KBM-7 (cell line): ENCODE measurements around the gene IGF2R.
"Not testable (repeated sequence)": the region's sequence is repeated elsewhere in the genome, so short reads cannot be mapped to it uniquely, and the experiment has no call there.

ENCODE experiments used
- DNase-seq: peaks from one replicate; pipeline ENCODE4 v3.0.0-alpha.2; 2015
- in situ Hi-C: fragments of 300-500 bp; cut with MboI; formaldehyde crosslinking; loops from 2 replicates; pipeline ENCODE4 v1.14.3; 2020; ENCODE audit warnings: low sequenced_read_pairs, low pct_unique_long_range_greater_than_20kb, mixed read lengths

Gene IGF2R

DNA sequence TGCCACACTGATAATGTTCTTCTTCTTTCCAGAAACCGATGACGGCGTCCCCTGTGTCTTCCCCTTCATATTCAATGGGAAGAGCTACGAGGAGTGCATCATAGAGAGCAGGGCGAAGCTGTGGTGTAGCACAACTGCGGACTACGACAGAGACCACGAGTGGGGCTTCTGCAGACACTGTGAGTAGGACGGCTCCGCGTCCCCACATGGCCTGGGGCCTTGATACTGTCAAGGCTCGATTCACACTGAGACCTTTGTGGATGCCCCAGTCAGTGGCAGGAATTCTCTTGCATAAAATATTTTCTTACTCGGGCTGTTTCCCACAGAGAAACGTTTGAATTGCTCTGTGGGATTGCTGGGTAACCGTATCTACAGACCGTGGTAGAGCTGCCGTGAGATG is 111.2 kb downstream of the IGF2R start:
- no peak for DNase-seq
- in situ Hi-C loops = no loop called here

DNA sequence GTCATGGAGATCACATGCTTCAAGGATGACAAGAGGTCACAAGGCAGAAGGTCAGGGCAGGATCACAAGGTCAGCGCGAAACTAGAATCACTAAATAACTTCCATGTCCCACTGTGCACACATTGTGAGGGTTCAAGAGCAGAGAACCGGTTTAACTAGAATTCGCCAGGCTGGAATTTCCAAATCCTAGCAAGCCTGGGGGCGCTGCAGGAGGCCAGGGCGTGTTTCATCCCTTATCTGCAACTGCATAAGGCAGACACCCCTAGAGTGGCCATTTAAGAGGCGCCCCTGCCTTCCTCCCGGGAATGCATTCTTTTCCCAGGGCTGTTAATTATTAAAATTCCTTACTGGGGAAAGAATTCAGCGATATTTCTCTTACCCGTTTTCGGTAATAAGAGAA is 112.5 kb downstream of the IGF2R start:
- DNase-seq = no peak
- in situ Hi-C loops = no loop called here

DNA sequence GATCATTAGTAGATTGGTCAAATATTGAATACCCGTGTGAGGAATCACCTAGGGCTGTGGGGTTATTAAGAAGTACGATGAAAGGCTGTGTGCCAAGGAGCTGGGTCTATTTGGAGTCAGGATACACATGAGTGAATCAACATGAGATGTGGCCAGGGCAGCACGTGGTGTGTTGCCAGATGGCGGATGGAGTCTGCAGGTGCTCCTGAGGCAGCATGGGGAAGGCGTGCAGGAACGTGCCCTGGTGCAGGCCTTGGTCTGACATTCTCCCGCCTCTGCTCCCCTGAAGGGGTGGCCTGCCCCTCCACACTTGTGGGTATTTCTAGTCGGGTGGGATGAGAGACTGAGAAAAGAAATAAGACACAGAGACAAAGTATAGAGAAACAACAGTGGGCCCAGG is 113.7 kb downstream of the IGF2R start:
- in situ Hi-C loops = no loop called here
- no peak for DNase-seq

DNA sequence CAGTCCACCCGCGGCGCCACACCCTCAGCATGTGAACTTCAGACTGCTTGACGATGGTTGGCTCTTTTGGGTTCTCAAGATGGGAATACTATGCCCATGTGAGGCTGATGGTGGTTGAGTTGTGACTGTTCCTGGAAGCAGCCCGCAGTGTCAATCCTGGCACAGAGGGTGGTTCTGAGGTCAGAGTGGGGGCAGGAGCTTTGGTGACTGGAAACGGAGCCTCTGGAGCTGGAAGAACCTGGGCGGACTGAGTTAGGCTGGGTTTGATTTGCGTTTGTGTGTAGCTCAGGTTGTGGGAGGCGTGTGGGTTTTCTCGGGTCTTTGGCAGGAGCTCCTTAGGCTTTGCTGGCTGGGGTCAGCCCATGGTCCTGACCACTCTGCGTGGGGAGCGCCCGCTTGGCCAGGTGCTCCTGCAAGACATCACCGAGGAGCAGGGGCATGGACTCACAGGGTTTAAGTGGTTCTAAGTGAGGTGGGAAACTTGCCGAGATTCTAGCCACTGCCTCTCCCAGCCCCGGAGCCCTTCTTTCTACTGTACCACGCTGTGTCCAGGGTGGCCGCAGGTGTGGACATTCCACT is 115.4 kb downstream of the IGF2R start:
- in situ Hi-C loops = no loop called here
- no peak for DNase-seq

DNA sequence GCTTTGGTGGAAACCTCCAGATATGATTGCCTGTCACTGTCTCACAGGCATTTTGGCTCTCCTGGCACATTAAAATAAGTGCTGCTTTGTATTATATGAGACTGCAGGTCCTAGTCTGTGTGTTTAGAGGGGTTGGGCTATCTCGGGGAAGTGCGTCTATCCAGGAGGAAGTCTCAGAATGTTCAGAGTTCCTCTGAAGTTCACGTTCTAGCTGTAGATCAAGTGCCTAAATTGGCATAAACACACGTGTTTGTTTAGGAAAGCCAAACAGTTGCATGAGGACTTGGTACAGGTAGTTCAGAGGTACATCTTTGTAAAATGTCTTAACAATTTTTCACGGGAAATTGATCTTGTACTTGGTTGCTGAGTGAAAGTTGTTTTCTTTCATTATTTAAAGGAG is 116.3 kb downstream of the IGF2R start:
- no peak for DNase-seq
- in situ Hi-C loops = no loop called here

DNA sequence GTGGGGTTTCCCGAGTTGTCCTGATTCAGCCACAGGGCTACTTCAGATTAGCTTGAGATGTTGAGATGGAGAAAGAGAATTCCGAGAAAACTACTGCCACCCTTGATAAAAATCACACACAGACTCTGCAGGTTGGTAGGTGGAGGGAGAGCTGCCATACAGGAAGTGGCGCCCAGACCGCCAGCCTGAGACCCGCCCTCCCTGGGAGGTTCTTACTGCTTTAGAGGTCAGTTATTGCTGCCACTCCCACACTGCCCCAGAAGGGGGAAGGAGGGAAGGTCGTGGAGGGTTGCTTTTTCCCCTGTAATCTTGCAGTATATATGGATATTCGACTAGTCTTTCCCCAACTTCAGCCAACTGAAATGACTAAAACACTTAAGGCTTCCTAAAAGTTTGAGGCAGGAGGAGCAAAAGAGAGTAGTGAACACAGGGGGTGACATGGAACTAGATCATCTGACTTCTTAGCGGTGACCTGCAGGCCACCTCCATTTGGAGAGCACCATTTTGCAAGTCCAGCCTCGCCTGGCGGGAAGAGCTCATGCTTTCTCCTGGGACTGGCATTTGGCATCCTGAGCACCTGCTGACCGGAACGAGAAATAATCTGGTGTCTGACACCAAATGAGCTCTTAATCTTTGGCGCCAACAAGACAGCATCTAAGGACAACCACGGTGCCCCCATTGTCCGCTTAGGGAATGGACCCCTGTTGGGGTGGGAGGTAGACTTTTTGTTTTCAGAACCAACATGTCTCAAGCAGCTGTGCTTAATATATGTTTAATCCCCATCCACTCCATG is 117.0 kb downstream of the IGF2R start:
- in situ Hi-C loops = no loop called here
- no peak for DNase-seq

DNA sequence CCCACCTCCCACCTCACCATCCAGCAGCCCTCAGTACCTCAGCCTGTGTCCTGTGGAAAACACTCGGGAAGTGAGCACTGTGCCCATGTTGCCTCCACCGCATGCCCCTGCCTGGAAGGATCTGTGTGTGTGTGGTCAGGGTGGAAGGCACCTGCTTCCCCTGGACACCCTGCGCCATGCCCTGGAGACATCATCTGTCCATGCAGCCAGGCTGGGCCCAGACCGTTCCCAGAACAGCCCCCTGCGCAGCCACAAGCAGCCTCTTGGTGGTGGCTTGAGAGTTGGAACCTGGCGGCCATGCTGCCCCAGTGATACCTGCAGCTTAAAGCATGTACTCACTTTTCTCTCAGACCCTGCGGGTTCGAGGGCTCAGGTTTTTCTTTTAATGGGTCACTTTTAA is 117.9 kb downstream of the IGF2R start:
- in situ Hi-C loops = no loop called here
- no peak for DNase-seq

DNA sequence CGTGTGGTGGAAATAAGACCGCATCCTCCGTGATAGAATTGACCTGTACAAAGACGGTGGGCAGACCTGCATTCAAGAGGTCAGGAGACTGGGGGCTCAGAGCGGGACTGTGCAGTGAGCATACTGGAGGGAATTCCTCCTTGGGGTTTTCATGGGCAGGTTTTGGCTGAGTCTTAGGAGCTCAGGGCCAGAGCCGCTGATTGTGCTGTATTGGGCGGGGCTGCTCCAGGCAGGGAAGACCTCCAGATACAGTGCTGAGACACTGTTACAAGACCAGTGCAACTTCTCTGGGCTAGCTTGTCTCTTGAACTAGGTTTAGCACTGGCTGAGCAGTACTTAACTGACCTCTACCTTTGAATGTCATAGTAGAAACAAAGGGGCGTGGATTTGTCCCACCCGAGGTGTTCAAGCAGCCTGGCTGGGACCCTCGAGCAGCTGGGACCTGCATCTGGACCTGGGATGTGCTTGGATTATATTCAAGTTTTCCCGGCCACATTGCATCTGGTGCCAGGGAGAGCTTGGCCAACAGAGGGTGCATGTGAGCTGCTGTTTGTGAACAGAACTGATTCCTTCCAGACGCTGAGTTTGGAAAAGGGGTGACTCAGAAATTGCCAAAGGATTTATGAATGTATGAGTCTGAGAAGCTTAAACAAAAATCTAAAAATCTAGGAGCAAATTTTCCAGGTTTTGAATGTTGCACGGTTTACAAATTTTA is 119.3 kb downstream of the IGF2R start:
- peak; percentile 24 for DNase-seq
- in situ Hi-C loops = no loop called here

DNA sequence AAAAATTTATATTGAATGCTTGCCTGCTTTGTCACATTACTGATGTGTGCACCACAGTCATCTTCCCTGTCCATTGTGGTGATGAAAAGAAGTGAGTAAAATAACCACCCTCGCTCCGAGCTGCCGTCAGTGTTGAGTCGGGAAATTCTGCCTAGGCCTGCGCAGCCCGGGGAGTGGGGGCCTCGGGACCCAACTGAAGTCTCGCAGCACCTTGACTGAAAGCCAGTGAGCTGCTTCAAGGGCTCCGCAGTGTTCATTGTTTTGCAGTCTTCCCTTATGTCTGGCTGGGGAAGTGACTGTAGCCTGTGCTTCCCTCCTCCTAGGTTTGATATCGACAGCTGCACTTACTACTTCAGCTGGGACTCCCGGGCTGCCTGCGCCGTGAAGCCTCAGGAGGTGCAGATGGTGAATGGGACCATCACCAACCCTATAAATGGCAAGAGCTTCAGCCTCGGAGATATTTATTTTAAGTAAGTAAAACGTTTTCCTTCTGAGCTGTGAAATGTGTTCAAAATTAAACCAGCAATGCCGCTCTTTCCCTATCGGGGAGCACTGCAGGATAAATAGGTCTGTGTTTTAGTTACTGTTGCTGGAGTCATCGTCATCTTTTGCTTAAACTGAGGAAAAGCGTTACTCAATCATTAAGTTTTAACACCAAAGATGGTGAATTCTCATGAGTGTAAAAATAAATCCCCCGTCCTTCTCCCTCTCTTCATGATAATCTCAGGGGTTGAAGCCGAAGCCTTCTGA is 120.1 kb downstream of the IGF2R start:
- in situ Hi-C loops = no loop called here
- DNase-seq = no peak

DNA sequence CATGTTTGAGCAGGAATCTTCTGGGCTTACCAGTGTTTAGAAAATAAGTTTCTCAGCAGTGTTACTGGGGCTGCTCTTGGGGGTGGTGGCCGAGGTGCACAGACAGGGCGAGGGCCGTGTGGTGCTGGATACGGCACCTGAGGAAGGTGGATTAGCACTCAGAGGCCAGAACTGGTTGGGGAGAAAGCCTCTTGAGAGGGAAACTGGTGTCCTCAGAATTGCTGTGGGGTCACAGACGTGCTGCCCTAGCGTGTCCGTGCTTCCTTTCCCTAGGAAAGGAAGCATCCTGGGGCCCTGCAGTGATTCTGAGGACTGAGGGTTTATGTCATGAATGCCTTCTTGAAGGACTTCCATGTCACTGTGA is 120.6 kb downstream of the IGF2R start:
- in situ Hi-C loops = no loop called here
- DNase-seq = no peak

DNA sequence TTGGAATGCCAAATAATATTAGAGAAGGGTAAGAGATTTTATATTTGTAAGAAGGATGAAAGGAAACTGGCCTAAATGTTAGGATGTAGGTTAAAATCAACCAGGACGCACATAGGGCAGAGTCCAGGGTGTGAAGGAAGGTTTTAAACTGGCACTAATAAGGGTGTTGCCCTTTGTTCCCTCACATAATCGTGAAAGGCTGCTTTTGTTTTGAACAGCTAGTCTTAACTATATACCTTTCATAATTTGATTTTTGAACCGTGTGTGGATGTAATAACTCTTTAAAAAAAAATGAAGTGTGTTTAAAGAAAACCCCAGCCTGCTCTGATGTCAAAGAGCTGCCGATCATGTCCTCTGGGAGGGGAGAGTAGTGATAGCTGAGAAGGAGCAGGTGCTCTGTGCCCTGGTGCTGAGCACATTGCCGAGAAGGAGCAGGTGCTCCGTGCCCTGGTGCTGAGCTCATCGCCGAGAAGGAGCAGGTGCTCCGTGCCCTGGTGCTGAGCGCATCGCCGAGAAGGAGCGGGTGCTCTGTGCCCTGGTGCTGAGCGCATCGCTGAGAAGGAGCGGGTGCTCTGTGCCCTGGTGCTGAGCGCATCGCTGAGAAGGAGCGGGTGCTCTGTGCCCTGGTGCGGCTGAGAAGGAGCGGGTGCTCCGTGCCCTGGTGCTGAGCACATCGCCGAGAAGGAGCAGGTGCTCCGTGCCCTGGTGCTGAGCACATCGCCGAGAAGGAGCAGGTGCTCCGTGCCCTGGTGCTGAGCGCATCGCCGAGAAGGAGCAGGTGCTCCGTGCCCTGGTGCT is 121.8 kb downstream of the IGF2R start:
- in situ Hi-C loops, DNase-seq: not testable (repeated sequence)

DNA sequence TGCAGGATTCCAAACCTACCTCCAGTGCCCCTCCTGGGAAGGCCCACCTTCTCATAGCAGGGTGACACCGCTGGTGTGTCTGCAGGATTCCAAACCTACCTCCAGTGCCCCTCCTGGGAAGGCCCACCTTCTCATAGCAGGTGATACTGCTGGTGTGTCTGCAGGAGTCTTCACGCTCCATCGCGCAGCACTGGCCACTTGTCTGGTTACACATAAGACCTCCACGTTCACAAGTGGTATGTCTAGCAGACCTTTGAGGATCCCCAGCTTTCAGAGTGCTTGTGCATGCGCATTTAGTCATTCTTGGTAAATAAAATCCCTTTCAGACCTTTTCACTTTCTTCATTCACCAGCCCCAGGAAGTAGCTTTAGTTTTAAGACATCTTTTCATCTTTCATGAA is 123.3 kb downstream of the IGF2R start:
- in situ Hi-C loops, DNase-seq: not testable (repeated sequence)

DNA sequence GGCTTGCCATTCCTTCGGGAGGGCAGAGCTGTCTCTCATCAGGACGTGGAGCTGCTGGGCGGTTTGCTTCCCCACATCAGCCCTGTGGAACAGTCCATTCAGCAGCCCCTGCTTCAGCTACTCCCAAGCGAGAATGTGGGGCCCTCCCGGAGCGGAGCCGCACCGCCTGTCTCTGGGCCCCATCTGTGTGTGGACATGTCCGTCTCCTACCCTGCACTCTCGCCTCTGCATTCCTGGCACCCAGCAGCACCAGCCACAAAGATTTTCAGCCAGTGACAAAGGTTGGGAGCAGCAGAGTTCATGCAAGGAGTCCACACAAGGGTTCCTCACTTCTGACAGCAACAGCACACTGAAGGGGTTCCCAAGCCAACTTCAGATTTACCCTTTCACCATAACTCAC is 123.7 kb downstream of the IGF2R start:
- in situ Hi-C loops = no loop called here
- no peak for DNase-seq

DNA sequence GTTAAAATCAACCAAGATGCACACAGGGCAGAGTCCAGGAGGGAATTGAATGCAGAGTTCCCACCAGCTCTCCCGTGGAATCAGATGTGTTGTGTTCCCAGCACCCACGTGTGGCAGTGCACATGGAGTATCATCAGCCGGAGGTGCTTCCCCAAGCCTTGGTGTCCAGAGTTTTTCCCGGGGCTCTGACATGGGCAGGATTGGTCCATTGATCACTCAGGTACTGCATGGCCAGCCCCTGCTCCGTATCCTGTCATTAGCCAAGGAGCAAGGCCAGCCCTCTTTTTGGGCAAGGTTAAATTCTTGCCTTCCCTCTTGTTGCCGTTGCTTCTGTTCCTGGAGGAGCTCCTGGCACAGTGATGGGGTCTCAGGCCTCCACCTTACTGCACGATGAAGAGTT is 124.2 kb downstream of the IGF2R start:
- no peak for DNase-seq
- in situ Hi-C loops = no loop called here

DNA sequence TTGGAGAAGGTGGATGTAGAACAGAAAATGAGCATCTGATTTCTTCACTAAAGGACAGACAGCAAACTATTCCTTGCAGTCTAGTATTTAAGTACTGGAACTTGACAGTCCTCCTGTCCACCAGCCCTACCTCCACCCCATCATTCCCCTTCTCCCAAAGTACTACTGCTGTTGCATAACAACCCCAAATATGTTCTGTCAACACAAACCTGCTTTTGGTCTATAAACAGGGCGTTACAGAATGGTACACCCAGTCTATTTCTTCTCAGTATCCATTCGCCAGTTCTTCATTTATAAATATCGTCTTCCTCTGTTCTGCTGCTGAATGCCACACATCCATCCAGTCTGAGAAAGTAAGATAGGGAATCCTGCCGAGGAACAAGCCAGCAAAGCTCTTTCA is 125.1 kb downstream of the IGF2R start:
- in situ Hi-C loops = no loop called here
- DNase-seq = no peak

DNA sequence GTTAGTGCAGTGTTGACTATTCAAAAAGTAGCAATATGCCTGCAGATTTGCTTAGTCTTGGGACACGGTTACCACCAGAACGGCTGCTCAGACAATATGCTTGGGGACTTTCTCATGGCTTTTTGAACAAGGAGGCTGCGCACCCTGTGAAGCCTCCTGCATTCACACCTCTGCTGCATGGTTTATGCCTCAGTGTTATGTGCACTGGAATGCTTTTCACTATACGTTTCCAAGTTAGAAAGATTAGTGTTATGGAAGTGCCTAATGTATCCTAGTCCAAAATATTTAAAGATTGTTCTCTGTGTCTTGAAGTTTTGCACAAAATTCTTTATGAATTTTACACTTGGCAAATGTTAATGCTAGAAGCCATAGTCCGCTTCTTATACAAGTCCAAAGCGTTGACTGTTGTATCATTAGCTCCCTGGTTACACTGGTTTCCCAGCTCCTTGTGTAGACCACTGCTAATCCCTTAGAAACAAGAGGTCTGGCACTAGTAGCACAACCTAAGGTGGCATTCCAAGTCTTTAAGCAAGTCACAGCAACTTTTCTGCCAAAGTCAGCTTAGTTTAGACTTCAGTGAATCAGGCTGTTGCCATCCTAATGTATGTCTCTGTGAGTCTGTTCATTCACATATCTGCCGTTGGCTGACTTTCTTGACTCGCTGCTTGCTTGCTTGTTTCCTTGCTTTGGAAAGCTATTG is 126.4 kb downstream of the IGF2R start:
- in situ Hi-C loops = no loop called here
- no peak for DNase-seq

DNA sequence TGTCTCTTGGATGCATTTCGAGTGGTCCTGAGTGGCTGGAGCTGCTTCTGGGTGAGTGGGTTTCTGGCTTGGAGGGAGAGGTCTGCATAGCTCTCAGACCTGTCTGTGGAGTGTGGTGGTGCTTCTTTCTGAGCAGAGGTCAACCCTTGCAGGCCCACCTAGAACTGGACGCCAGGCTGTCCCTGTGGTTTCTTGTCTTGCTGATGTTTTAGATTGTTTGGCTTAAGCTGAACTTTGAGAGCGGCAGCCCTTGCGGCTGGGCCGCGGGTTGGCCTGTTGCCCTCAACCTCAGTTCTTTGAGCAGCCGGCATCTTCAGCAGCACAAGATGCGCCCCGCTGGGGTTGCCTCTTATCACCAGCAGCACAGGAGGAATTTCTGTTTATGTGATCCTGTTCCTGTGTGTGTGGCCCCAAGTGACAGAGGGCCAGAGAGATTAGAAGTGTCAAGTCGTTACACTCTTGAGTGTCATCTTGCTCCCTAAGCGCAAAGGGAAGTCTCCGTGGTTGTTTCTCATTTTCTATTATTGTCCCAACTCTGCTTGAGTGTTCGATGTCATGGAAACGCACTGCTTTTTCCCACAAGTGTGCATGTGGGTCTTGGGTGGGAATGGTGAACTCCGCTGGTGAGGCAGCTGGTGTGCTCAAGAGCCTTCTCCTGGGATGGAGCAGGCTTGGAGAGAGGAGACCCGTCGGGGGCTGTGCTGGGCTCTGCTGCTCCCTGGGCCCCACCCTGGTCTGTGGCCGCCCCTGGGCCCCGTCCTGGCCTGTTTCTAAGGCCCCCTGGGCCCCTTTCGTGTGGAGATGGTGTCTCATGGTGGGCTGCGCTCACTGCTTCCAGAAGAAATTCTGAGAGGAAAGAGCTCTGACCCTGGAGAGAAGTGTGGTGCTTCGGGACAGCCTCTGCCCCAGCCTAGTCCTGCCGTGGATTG is 132.7 kb downstream of the IGF2R start:
- in situ Hi-C loops = no loop called here
- peak; percentile 86 for DNase-seq

DNA sequence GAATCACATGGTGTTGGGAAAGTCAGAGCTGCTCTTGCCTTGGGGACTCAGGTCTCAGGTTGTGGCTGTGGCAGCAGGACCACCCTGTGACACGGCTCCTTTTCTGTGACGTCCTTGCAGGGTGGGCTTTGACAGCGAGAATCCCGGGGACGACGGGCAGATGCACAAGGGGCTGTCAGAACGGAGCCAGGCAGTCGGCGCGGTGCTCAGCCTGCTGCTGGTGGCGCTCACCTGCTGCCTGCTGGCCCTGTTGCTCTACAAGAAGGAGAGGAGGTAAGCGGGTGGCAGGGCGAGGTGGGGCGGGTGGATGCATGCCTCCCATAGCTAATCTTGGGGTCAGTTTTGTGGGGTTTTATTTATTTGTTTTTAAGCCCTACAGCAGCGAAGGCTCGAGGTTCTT is 133.5 kb downstream of the IGF2R start:
- DNase-seq = no peak
- in situ Hi-C loops = no loop called here
